IPS DF 19.7 (cell line): ENCODE measurements around the gene EBP.
"Not testable (repeated sequence)": the region's sequence is repeated elsewhere in the genome, so short reads cannot be mapped to it uniquely, and the experiment has no call there.

Experiments
- DNase-seq: peaks from one replicate; pipeline ENCODE4 v3.0.0-alpha.2; 2013; ENCODE audit warnings: low read depth, low spot score

EBP gene

DNA sequence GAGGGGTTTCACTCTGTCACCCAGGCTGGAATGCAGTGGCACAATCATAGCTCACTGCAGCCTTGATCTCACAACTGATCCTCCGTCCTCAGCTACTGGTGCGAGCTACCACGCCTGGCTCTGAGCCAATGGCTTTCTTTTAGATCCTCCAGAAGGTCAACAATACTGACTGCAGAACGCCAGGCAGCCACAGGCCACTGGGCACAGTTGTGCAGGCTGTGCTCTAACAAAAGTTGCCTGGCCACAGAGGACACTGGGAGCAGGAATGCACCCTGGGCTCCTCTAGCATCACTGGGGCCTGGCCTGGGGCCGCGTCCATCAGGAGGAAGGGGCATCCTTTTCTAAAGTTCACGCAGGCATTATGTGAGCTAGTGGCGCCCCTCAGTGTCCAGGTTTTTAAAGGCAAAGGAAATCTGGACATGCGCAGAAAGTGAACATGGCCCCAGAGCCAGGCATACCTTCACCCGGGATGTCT, 27.7 kb upstream of the EBP start:
- DNase-seq: no peak

DNA sequence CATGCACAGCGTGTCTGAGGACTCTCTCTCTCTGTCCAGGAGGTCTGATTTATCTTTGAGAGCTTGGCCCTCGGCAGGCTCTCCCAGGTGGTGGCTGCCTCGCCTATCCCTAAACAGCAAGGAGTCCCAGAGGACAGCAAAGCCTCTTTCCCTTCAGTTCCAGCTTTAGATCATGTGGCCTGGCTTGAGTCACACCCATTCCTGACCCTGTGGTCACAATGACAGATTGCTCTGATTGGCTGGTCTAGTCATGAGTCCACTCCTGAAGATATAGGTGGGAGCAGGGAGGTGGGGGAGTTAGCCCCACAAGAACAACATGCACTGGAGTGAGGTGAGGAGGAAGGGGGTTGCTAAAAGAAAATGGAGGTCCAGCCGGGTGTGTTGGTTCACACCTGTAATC, 24.9 kb upstream of the EBP start:
- no peak for DNase-seq

DNA sequence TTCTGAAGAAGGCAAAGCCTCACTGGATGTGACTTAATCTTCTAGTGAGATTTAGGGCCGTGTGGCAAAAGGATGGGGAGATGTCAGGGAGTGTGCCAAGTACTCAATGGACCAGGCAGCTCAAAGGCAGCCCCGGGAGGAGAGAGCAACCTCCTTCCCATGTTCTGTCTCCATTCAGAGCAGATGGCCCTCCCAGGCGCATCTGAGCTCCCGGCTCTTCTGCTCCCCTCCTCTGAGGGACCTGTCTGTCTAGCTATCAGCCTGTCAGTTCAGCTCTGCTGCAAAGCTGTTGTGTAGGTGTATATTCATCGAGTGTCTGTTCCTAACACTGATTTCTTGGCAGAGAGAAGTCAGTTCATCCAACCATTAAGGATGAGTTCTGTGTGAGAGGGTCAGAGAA, 23.7 kb upstream of the EBP start:
- DNase-seq: no peak

DNA sequence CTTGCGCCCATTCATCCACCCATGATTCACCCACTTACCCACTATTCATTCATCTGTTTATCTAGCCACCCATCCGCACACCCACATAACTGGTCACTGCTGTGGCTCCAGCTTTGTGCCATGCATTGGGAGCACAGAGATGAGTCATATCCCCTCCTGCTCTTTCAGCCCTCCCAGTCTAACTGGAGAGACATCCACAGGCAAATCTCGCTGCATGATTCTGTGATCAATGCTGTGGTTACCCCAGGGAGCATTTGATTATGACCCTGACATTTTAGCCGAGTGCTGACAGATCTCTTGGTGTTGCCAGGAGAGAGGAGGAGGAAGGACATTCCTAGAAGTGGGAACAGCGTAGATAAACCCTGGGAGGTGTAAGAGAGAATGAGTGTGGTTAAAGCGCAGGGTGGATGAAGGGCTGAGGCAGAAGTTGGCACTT, 23.2 kb upstream of the EBP start:
- DNase-seq: no peak

DNA sequence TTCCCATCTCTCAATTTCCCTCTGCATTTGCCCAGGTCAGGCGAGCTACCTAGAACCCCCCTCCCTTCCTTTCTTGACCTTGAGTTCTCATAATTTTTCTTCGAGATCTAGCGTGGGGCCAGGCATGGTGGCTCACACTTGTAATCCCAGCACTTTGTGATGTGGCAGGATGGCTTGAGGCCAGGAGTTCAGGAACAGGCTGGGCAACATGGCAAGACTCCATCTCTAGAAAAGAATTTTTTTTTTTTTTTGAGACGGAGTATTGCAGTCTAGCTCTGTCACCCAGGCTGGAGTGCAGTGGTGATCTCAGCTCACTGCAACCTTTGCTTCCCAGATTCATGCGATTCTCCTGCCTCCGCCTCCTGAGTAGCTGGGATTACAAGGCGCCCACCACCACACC, 17.3 kb upstream of the EBP start:
- DNase-seq: no peak

DNA sequence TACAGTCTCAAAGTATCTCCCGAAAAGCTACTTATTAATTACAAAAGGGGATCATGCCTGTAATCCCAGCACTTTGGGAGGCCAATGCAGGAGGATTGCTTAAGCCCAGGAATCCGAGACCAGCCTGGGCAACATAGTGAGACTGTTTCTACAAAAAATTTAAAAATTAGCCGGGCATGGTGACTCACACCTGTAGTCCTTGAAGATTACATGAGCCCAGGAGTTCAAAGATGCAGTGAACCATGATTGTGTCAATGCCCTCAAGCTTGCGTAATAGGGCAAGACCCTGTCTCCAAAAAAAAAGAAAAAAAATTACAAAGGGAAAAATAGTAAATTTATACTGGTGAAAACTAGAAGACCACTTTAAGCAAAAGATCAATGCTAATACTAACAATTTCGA, 16.1 kb upstream of the EBP start:
- DNase-seq: no peak

DNA sequence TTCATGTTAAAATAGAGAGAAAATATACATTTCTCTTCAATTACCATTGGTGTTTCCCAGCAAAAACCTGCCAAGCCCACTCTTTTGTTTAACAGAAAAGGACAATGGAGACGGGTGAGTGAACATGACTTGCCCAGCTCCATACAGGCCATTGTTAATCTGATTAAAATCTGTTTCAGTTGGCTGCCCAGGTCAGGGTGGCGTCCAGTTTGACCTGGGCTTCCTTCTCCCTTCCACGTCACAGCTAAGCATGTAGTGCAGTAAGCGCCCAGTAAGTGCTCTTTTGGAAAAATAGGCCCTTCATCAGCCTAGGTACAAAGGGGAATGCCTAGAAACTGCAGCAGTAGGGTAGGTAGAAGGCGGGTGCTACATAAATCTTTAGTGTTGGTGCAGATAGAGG, 14.4 kb upstream of the EBP start:
- no peak for DNase-seq

DNA sequence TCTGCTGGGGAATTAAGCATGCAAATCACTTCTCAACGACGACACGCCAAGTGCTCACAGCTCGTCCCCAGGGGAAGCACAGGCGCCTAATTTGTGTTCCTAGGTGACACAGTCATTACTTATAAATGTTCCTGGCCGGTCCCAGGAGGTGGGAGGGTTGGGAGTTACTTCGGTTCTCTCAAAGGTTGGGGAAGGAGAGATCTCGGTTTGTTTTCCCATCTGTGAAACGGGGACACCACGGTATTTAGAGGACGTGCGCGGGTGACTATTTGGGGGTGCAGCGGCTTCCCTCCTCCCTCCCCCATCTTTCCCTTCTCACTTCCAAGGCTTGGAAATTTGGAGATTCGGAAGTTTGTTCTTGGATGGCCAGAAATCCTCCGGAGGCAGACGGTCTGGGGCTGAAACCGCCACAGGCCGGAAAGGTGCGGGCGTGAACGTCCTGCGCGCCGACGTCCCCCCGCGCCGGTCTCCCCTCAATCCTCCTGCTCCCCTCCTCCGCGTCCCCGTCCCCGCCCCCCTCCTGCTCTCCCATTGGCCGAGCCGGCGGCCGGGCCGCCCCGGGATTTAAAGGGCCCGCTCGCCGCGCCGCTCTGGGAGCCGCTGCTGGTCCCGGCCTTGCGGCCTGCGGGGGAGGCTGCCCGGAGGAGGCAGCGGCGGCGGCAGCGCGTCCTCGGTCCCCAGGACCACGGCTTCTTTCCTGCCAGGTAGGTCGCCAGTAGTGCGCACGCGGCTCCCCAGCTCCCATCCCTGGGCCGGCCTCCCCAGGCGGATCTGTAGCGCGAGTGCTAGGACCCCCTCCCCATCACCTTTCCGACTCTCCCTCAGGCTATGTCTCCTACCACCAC, 13.0 kb upstream of the EBP start, which contains the start of gene PORCN:
TSS of gene PORCN (plus strand) at position 593 of the 845 bp plus-strand sequence. CDS start 829 bp downstream, outside the sequence.
- DNase-seq: no peak

DNA sequence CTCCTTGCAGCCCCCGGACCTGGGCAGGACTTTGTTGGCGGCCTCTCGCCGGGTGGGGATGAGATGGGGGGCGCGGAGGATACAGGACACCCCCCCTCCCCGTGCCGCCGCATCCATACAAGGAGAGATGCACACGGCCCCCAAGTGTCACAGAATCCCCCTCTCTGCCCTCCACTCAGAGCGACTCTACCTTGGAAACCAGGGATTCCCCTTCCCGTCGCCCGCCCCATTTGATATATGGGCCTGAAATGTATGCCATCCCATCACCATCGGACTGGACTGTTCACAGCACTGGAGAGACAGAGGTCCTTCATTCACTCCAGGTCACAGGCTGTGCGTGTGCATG, 12.4 kb upstream of the EBP start:
- DNase-seq: no peak

DNA sequence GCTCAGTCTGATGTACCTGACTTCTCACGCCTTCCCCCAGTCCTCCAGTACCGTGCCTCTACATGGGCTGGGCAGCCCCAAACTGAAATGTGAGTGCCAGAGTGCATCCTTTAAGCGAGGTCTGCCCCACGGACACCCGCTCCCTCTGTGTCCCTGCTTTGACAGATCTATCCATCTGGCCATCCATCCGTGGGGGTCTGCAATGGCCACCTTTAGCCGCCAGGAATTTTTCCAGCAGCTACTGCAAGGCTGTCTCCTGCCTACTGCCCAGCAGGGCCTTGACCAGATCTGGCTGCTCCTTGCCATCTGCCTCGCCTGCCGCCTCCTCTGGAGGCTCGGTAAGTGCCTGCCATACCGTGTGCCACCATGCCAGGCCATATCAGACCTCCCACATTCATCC, 12.0 kb upstream of the EBP start:
- DNase-seq: no peak

DNA sequence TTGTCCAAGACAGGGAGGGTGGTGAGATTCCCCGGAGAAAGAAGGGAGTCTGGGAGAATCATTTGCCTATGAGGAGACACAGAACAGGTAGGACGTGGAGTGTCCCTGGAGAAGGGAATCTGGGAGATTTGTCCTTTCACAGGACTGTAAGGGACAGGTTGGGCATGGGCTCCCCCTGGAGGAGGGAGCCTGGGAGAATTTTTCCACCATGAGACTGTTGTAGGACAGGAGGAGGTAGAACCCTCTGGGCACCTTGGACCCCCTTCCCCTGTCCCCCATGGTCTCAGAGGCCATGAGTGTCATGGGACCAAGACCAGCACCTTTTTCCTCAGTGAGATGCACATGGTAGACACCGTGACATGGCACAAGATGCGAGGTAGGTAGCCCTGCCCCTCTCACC, 10.0 kb upstream of the EBP start:
- DNase-seq: no peak

DNA sequence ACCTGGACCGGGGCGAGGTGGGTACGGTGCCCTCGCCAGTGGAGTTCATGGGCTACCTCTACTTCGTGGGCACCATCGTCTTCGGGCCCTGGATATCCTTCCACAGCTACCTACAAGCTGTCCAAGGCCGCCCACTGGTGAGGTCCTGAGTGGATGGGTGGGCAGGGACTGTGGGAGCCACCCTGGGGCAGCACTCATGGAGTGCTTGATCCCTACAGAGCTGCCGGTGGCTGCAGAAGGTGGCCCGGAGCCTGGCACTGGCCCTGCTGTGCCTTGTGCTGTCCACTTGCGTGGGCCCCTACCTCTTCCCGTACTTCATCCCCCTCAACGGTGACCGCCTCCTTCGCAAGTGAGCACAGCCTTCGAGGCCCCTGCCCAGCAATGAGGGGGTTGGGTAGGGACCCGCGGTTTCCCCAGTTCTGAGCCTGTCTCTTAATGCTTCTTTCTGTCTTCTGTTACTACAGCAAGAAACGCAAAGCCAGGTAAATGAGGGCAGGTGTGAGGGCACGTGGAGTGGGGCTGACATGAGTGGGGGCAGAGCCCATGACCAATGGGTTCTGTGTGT, 9.2 kb upstream of the EBP start:
- DNase-seq: no peak

DNA sequence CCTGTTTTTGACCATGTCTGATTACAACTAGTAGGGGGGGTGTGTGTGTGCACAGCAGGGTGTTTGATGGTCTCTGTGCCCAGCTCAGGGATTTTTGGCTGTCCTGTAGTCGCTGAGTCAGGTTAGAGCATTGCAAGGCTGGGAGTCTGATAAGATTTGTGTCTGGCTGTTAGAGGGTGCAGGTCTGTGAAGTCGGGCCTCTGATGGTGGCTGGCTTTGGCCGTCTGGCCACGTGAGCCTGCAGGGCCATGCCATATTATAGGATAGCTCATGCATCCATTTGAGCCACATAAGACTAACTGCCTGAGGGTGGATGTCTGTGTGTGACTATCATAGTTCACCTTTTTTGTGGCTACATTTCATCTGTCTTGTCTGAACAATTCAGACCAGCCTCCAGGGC, 7.9 kb upstream of the EBP start:
- DNase-seq: no peak

DNA sequence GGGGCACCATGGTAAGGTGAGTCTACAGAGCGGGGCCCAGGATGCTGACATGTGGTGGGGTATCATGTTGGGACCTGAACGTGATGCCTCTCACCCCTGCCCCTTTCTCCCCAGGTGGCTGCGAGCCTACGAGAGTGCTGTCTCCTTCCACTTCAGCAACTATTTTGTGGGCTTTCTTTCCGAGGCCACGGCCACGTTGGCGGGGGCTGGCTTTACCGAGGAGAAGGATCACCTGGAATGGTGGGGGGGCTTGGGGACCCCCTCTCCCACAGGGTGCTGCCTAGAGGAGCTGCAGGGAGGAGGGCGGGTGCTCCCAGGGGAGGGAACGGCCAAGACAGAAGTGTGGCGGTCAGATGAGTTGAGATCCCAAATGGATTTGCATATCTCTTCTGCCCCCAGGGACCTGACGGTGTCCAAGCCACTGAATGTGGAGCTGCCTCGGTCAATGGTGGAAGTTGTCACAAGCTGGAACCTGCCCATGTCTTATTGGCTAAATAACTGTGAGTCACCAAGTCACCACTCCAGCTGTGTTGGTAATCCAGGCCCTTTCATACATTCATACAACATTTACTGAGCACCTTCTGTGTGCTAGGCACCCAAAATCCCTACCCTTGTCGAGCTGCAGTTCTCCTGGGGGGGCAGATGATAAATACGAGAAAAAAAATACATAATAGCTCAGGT, 7.3 kb upstream of the EBP start:
- DNase-seq: no peak

DNA sequence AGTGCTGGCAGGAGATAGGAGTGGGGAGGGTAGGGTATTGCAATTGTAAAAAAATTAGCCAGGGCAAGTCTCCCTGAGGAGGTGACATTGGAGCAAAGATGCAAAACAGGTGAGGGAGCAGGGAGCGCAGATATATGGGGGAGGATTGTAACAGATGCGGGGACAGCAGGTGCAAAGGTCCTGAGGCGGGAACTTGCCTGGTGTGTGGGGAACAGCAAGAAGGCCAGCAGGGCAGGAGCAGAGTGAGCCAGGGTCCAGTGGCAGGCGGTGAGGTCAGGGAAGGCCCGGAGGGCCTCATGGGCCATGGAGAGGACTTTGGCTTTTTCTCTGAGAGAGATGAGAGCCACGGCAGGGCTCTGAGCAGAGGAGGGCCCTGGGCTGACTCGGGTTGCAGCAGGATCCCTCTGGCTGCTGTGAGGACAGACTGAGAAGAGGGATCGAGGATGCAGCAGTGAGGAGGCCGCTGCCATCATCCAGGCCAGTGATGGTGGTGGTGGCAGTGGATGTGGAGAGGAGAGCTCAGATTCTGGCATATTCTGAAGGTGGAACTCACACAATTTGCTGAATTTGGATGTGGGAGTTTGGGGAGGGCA, 6.6 kb upstream of the EBP start:
- DNase-seq: no peak

DNA sequence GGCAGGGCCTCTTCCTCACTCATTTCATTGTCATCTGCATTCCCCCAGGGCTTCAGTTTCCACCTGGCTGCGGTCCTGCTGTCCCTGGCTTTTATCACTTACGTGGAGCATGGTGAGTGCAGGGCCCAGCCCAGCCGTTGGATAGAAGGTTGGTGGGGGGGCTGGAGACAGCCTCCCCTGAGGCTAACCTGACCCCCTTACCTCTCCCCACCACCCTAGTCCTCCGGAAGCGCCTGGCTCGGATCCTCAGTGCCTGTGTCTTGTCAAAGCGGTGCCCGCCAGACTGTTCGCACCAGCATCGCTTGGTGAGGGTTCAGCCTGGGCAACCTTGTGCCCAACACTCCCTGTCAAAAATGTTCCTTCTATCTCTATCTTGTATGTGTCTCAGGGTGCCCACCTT, 5.8 kb upstream of the EBP start:
- DNase-seq: no peak

DNA sequence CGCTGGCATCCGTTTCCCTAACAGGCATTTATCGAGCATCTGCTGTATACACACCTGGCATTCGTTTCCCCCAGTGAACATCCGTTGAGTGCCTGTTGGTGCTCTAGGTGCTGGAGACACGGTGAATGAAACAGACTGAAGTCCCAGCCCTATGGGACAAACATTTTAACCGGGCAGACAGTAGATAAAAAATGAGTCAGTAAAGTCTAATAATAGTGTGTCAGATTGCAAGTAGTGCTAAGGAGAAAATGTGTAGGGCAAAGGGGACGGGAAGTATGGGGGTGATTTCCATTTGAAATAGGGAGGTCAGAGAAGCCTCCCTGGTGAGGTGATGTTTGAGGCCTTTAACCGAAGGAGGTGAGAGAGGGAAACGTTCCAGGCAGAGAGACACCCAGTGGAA, 5.3 kb upstream of the EBP start:
- DNase-seq: no peak

DNA sequence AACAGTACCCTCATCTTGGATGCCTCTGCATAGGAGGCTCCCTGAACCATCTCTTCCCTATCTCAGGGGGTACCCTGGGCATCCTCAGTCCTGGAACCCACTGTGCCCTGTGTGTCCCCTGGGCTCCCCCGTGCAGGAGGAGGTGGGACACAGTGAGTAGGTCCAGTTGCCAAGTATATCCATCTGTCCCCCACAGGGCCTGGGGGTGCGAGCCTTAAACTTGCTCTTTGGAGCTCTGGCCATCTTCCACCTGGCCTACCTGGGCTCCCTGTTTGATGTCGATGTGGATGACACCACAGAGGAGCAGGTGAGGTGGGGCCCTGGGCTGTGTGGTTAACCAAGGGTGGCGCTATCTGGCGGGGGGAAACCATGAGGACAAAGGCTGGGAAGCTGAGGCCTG, 4.6 kb upstream of the EBP start:
- DNase-seq: no peak

DNA sequence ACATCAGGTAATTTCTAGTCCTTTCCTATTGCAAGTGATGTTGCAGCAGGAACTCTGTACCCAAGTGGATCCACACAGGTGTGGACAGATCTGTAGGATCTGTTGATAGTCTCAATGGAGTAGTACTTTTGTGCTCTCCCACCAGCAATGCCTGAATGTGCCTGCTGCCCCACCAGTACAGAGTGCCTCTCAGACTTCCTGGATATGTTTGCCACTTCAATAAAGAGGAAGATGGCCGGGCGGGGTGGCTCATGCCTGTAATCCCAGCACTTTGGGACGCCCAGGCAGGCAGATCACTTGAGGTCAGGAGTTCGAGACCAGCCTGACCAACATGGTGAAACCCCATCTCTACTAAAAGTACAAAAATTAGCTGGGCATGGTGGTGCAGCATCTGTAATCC, 2.1 kb upstream of the EBP start:
- not testable (repeated sequence) for DNase-seq

DNA sequence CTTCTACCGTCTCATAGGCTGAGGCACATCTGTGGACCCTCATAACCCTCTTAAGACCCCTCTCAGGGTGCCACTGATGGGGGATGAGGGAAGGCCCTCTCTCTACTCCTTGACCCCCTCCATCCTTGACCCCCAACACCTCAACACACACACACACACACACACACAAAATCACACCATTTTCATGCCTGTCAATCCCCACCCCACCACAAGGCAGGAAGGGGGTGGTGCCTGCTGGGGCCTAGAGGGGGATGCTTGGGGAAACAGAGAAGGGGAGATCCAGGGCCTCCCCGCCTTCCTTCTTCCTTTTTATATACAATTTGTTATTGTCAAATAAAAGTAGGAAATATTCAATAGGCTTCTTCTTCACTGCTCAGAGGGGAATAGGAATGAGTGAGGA, 1.2 kb upstream of the EBP start:
- DNase-seq: no peak

DNA sequence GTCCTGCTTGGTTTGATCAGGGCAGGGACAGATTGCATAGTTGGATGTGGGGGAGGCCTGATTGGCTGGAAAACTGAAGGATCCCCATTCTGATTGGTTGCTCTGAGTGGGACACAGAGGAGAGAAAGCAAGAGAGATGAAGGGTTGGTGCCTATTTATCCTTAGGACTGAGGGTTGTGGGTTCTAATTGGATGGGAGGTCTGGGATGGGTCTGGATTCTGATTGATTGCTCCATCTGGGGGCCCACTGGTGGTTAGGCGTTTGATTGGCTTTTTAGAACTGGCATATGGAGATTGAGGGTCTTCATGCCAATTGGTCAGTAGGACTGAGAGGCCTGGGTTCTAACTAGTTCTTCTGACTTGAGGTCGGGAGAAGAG, 644 bp upstream of the EBP start:
- DNase-seq: no peak

DNA sequence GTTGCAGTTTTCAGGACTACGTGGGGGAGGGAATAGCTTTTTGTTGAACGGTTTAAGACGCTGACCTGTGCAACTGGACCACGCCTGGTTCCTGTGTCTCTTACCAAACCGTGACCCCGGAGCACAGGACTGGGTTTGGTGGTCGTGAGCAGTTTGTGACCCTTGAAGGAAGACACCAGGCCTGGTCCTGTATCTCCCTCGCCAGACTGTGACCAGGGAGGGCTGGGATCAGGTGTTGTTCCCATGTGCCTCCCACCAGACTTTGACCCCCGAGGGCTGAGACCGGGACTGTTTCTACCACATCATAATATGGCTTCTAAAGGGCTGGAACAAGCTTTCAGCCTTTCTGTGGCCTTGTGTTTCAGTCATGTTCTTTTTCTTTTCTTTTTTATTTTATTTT, 683 bp downstream of the EBP start:
- DNase-seq: no peak

DNA sequence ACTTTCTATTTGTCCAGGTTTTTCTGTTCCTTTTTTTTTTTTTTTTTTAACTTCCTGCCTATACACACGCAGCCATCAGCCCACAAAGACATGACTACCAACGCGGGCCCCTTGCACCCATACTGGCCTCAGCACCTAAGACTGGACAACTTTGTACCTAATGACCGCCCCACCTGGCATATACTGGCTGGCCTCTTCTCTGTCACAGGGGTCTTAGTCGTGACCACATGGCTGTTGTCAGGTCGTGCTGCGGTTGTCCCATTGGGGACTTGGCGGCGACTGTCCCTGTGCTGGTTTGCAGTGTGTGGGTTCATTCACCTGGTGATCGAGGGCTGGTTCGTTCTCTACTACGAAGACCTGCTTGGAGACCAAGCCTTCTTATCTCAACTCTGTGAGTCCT, 2.1 kb downstream of the EBP start:
- no peak for DNase-seq
